ENCODE measurements around the gene DCAF11. TPM values are rescaled to one million over a fixed set of nuclear protein-coding genes. Genes with fewer than 3 reads are reported as not detected.

Gene DCAF11
- total and polyA plus RNA-seq, 2 of the 13 experiments (the other 11 are each of a cell fraction or from before 2014, with no cell fraction given), result 150 to 257 TPM

DNA sequence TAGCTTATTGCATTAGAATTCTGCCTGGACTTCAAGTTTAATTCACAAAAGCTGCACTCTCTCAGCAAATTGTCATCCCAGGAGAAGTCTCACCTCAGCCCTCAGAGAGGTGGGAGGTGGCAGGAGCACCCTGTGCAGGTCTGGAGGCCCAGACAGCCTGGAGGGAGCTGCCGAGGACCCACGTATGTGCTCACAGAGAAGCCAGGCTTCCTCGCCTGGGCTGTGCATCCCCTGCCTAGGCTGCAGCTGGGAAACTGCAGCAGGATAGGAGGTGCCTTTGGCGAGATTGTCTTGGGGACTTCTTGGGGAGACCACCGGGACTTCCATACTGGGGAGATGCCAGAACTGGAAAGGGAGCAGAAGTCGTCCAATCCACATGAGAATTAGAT lies 34.4 kb upstream of the DCAF11 start:
- peaks cover 32% of the 10 kb centered on the region for H3K4me1 ChIP-seq (ENCODE audit: insufficient read depth, low read length)
- H3K79me2 ChIP-seq (ENCODE audit: insufficient read depth, low read length), result no peaks in the 10 kb centered on the region
- H3K36me3 ChIP-seq (replicated peaks in 1 of 2; ENCODE audit: control insufficient read depth in 1 of 2, insufficient read depth in 2 of 2, low read length in 2 of 2), result no peaks in the 10 kb centered on the region
- no peak overlapping the region for H3K4me2 ChIP-seq (ENCODE audit: low read depth, low read length)
- POLR2A ChIA-PET, result interaction anchor here (1.1 to 4.9 kb wide), 16 partner anchors 10 to 163 kb away, joined by 4 to 131 read pairs (median 6); partner anchors contain the start of genes CARMIL3, CHMP4A, DCAF11 and EMC9
- H3K27ac ChIP-seq (ENCODE audit: extremely low read length, insufficient read depth, low read length), result no peak overlapping the region
- FAIRE-seq (no peak), ATAC-seq (no peak), DNase-seq (ENCODE audit: low spot score) (no peak)
- H4K20me1 ChIP-seq (ENCODE audit: insufficient read depth, low read length), result no peaks in the 10 kb centered on the region
- WGBS (ENCODE audit: low lambda C conversion rate), result 40% methylated on average over 6 of the region's 6 CpGs
- CTCF ChIA-PET (ENCODE audit: low intra/inter-chr PET ratio, low total read pairs), result interaction anchor here (0.9 kb wide), 1 partner anchor 22 kb away, joined by 3 read pairs; no protein-coding TSS in a partner anchor
- no peaks in the 10 kb centered on the region for H3K9me3 ChIP-seq (ENCODE audit: low read length)
- no peak overlapping the region for H2AFZ ChIP-seq (ENCODE audit: low read length)
- no peak overlapping the region for H3K4me3 ChIP-seq (replicated peaks in 1 of 3; ENCODE audit: insufficient read depth in 1 of 3, low read depth in 2 of 3, low read length in 3 of 3)
- intact Hi-C loops (cut with micrococcal nuclease; ENCODE audit: unreplicated experiment), result no loop called here
- TF ChIP-seq KLF6 (CRISPR knock-in tag; IDR thresholded peaks at IDR 0.05) (no peak), ARNTL (CRISPR knock-in tag; IDR thresholded peaks at IDR 0.05) (0 out of 2 replicates have a peak, but pooled peaks have one; percentile 12), ZNF451 (CRISPR knock-in tag; IDR thresholded peaks at IDR 0.05) (0 out of 2 replicates have a peak, but pooled peaks have one; percentile 52), REXO4 (CRISPR knock-in tag; IDR thresholded peaks at IDR 0.05; ENCODE audit: borderline replicate concordance) (0 out of 2 replicates have a peak, but pooled peaks have one; percentile 7), EHMT2 (IDR thresholded peaks at IDR 0.05; ENCODE audit: borderline replicate concordance, low read depth, low read length) (no peak), TEAD2 (CRISPR knock-in tag; IDR thresholded peaks at IDR 0.05) (peak; percentile 25; the same call in 1 of the 2 replicates), HIVEP1 (CRISPR knock-in tag; IDR thresholded peaks at IDR 0.05) (0 out of 2 replicates have a peak, but pooled peaks have one; percentile 0)
- TF ChIP-seq, protein P1, sequence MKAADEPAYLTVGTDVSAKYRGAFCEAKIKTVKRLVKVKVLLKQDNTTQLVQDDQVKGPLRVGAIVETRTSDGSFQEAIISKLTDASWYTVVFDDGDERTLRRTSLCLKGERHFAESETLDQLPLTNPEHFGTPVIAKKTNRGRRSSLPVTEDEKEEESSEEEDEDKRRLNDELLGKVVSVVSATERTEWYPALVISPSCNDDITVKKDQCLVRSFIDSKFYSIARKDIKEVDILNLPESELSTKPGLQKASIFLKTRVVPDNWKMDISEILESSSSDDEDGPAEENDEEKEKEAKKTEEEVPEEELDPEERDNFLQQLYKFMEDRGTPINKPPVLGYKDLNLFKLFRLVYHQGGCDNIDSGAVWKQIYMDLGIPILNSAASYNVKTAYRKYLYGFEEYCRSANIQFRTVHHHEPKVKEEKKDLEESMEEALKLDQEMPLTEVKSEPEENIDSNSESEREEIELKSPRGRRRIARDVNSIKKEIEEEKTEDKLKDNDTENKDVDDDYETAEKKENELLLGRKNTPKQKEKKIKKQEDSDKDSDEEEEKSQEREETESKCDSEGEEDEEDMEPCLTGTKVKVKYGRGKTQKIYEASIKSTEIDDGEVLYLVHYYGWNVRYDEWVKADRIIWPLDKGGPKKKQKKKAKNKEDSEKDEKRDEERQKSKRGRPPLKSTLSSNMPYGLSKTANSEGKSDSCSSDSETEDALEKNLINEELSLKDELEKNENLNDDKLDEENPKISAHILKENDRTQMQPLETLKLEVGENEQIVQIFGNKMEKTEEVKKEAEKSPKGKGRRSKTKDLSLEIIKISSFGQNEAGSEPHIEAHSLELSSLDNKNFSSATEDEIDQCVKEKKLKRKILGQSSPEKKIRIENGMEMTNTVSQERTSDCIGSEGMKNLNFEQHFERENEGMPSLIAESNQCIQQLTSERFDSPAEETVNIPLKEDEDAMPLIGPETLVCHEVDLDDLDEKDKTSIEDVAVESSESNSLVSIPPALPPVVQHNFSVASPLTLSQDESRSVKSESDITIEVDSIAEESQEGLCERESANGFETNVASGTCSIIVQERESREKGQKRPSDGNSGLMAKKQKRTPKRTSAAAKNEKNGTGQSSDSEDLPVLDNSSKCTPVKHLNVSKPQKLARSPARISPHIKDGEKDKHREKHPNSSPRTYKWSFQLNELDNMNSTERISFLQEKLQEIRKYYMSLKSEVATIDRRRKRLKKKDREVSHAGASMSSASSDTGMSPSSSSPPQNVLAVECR (CRISPR knock-in tag; IDR thresholded peaks at IDR 0.05; ENCODE audit: borderline replicate concordance), result 0 out of 2 replicates have a peak, but pooled peaks have one; percentile 1
- TF ChIP-seq, protein P2, sequence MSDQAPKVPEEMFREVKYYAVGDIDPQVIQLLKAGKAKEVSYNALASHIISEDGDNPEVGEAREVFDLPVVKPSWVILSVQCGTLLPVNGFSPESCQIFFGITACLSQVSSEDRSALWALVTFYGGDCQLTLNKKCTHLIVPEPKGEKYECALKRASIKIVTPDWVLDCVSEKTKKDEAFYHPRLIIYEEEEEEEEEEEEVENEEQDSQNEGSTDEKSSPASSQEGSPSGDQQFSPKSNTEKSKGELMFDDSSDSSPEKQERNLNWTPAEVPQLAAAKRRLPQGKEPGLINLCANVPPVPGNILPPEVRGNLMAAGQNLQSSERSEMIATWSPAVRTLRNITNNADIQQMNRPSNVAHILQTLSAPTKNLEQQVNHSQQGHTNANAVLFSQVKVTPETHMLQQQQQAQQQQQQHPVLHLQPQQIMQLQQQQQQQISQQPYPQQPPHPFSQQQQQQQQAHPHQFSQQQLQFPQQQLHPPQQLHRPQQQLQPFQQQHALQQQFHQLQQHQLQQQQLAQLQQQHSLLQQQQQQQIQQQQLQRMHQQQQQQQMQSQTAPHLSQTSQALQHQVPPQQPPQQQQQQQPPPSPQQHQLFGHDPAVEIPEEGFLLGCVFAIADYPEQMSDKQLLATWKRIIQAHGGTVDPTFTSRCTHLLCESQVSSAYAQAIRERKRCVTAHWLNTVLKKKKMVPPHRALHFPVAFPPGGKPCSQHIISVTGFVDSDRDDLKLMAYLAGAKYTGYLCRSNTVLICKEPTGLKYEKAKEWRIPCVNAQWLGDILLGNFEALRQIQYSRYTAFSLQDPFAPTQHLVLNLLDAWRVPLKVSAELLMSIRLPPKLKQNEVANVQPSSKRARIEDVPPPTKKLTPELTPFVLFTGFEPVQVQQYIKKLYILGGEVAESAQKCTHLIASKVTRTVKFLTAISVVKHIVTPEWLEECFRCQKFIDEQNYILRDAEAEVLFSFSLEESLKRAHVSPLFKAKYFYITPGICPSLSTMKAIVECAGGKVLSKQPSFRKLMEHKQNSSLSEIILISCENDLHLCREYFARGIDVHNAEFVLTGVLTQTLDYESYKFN (CRISPR knock-in tag; conservative IDR thresholded peaks at IDR 0.05), result no peak
- TF ChIP-seq, protein P3, sequence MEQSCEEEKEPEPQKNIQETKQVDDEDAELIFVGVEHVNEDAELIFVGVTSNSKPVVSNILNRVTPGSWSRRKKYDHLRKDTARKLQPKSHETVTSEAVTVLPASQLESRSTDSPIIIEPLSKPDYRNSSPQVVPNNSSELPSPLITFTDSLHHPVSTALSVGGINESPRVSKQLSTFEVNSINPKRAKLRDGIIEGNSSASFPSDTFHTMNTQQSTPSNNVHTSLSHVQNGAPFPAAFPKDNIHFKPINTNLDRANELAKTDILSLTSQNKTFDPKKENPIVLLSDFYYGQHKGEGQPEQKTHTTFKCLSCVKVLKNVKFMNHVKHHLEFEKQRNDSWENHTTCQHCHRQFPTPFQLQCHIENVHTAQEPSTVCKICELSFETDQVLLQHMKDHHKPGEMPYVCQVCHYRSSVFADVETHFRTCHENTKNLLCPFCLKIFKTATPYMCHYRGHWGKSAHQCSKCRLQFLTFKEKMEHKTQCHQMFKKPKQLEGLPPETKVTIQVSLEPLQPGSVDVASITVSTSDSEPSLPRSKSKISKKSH (CRISPR knock-in tag; IDR thresholded peaks at IDR 0.05; ENCODE audit: borderline replicate concordance), result peak; percentile 31; the same call in 1 of the 2 replicates
- peaks cover 17 to 77% of the 10 kb centered on the region in 2 experiments for H3K27me3 ChIP-seq (ENCODE audit: control insufficient read depth in 1 of 2, insufficient read depth in 2 of 2, low read length in 2 of 2)
- in situ Hi-C loops (cut with HindIII; ENCODE audit: extremely low pct_ligation_motif_present, low pct_unique_long_range_greater_than_20kb), result no loop called here
- no TSS peak for BruUV-seq (replicated peaks)
- no peak overlapping the region for H3K9ac ChIP-seq (ENCODE audit: insufficient read depth, low read depth, low read length)
